ENCODE data around the gene SAPCD2.
A peak's percentile ranks its signal among the peaks of the same experiment; 100 is the strongest.

SAPCD2 gene

DNA sequence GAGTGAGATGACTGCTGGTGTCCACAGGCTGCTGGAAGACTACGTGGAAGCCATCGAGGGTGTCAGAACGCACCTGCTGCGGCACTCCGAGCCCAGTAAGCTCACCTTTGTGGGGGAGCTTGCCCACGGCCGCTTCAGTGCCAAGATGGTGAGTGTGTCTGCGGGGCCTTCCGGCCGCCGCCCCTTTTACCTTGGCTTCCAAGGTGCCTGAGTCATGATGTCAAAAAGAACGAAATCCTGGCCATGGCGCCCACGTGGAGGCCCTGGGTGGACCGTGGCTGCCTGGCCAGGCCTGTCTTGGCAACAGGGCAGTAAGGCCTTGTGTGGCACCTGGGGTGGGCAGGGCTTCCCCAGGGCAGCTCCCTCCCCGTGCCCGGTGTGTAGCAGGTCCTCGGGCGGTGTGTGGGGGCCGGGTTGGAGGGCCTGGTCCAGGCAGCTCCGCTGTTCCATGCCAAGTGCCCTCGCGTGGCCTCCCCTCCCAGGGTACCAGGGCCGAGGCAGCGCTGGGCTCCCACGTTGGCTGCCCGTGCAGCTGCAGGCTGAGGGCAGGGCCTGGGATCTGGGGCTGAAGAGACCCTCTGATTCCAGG is 36.4 kb upstream of the SAPCD2 start:
- no peak for DNase-seq

DNA sequence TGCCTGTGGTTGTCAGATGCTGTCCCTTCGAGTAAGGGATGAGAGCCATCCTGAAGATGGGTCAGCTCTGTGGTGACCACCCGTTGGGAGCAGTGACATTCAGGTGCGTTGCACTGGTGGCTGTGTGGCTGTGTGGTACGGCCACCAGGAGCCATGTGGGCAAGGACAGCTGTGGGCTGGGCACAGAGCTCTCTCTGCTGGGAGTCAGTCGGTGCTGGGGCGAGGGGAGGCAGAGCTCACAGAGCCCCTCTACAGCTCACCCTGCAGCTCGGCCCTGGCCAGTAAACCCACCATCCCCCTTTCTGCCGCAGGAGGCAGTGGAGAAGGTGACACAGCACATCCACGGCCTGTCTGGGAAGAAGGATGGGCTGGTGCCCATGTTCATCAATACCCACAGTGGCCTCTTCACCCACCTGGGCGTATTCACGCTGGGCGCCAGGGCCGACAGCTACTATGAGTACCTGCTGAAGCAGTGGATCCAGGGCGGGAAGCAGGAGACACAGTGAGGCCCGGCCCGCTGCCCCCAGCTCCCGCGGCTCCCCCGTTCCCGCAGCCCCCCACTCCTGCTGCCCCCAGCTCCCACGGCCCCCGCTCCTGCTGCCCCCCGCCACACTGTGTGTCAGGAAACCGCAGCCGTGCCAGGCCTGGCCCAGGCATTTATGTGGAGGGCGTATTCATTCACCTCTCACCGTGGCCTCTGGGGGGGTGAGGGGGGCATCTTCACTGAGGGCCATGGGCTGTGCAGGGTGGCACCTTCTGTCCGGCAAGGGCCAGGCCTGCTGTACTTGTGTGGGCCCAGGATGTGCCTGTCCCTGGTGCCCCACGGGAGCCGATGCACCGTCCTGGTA is 35.7 kb upstream of the SAPCD2 start:
- no peak for DNase-seq

DNA sequence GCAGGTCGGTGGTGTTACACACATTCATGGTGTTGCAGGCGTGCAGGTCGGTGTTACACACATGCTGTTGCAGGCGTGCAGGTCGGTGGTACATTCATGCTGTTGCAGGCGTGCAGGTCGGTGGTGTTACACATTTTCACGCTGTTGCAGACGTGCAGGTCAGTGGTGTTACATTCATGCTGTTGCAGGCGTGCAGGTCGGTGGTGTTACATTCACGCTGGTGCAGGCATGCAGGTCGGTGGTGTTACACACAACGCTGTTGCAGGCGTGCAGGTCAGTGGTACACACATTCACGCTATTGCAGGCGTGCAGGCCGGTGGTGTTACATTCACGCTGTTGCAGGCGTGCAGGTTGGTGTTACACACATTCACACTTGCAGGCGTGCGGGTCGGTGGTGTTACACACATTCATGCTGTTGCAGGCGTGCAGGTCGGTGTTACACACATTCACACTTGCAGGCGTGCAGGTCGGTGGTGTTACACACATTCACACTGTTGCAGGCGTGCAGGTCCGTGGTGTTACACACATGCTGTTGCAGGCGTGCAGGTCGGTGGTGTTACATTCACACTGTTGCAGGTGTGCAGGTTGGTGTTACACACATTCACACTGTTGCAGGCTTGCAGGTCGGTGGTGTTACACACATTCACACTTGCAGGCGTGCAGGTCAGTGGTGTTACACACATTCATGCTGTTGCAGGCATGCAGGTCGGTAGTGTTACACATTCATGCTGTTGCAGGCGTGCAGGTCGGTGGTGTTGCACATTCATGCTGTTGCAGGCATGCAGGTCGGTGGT is 33.0 kb upstream of the SAPCD2 start:
- DNase-seq, result no peak

DNA sequence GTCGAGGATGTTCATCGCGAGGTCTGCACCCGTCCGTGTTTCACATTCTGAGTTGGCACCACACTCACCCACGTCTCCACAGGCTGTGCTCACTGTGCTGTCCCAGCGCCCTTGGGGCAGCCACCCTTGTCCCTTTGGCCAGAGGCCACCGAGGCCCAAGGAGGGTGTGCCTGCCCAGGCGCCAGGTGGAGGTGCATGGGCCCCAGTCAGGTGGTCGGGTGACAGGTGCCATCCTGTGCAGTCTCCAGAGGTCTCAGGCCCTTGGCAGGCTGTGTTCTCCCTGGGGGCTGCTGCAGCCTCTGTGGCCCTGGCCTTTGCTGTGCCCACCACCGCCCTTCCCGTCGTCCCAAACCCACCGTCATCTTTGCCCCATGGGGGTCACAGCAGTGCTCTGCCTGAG is 28.9 kb upstream of the SAPCD2 start:
- DNase-seq, result no peak

DNA sequence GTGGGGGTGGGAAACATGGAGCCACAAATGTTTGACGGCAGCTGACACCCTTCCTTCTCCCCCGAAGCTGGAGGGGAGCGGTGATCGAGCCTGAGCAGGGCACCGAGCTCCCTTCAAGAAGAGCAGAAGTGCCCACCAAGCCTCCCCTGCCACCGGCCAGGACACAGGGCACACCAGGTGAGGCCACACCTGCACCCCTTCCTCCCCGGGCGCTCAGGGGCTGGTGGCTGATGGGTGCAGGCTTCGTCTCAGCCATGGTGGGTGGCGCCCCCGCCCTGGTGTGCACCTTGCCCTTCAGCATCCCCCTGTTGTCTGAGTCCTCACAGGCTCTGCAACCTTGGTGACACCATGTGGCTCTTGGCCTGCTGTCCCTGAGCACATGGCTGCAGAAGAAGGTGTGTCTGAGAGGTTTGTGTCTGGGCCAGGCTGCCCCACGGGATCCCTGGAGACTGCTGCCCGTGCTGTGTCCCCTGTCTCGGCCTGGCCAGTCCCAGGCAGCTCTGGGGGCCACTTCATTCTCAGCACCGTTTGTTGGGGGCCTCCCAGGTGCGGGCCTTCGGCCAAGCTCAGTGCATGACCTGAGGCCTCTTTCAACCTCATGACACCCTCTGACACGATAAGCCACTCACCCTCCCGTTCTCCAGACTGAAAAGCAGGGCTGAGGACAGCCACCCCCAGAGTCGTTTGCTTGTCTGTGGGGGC is 27.6 kb upstream of the SAPCD2 start:
- DNase-seq, result no peak

GRCh38 chr9:137096785-137097546 is 26.6 kb upstream of the SAPCD2 start:
- no peak for DNase-seq

- peak; percentile 90 for DNase-seq
These were observed 25.5 kb upstream of the SAPCD2 start for GRCh38 chr9:137095664-137096517.

DNA sequence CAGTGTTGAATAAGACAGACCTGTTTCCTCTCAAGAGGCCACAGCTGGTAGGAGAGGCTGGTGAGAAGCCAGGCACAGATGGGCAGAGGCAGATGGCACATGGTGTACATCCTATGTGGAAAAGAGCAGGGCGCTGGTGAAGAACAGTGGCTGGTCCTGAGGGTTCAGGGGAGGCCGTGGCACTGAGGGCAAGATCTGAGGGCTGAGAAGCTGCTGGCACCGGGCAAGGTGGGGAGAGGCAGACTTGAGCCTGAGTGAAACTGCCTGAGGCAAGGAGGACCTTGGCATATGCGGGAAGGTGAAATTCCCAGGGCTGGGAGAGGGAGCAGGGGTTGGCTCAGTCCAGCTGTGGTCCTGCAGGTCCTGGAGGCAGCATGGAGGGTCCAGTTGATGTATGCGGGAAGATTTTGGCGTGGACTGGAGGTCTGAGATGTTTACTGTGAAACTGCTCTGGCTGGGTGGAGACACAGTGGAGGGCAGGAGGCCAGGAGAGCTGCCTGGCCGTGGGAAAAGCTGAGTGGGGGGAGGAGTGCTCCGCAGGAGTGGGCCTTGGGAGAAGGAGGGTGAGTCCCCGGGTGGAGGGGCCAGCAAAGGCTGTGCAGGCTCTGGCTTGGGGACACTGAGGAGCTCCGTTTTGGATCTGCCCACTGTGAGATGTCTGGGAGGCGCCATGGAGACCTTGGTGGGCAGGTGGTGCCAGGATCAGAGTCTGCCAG is 19.0 kb upstream of the SAPCD2 start:
- DNase-seq, result no peak

DNA sequence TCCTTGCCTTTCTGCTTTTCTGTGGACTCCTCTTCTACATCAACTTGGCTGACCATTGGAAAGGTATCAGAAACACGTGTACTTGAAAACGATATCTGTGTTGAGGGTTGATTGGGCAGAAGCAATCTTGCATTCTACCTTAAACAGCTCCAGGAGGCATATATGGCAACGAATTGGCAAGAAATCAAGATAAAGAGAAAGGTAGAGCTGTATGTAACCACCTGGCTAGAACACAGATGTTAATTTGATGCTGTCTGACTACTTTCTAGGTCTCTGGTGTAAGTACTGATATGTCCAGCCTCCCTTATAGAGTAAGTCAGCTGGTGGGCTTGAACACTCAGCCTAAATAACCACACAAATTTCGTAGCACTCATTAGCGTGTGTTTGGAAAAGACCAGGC is 17.8 kb upstream of the SAPCD2 start:
- DNase-seq, result no peak

GRCh38 chr9:137087409-137087925 is 17.1 kb upstream of the SAPCD2 start:
- DNase-seq, result no peak

DNA sequence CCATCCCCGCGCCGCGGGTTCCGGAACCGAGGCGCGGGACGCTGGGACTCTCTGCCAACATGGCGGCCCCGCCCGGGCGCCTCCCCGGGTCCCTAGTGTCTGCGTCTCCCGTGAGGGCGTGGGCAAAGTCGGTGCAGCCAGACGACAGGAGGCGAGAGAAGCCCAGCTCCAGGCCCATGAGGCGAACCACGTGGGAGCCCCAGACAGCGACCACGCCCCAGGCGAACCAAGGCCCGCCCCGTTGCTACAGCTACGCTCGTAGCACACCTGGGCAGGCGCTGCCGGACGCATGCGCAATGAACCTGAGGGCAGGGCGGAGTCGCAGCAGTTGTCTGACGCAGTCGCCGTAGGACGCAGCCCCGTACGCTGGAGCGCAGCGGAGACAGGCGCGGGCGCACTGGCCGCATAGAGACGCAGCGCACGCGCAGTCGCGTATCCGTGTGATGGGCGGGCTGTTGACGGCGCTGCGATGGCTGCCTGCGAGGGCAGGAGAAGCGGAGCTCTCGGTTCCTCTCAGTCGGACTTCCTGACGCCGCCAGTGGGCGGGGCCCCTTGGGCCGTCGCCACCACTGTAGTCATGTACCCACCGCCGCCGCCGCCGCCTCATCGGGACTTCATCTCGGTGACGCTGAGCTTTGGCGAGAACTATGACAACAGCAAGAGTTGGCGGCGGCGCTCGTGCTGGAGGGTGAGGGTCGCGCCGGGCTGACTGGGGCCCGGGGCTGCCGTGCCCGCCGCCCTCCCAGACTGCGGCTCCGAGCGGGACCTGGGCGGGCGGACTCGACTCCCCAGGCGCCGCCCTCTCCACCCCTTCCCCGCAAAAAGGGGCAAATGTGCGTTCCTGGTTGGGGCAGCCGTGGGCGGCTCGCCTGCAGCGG is 16.4 kb upstream of the SAPCD2 start, which contains the start of gene MAN1B1:
TSS of gene MAN1B1 (plus strand) at position 455 of the 878 bp plus-strand sequence. CDS start at position 470, 15 bp downstream.
- peak; percentile 100 for DNase-seq

GRCh38 chr9:137085920-137086530 is 15.7 kb upstream of the SAPCD2 start:
- DNase-seq, result peak; percentile 27

DNA sequence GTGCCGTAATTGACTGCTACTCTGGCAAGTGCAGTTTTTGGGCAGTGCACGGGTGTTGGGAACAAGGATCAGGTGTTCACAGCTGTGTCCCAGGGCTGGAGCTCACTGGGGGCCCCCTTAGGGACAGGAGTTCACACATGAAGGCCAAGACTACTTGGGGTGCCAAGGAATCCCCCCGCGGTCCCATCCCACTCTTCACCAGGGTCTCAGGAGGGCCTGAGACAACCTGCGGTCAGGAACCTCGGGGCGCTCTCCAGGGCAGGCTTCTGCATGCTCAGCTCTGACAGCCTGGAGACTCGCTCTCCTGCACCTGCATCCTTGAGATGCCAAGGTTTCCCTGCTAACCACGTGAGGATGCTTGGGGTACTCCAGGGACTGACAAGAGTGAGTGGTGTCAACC is 14.2 kb upstream of the SAPCD2 start:
- DNase-seq, result no peak

GRCh38 chr9:137083394-137084004 is 13.1 kb upstream of the SAPCD2 start:
- no peak for DNase-seq

DNA sequence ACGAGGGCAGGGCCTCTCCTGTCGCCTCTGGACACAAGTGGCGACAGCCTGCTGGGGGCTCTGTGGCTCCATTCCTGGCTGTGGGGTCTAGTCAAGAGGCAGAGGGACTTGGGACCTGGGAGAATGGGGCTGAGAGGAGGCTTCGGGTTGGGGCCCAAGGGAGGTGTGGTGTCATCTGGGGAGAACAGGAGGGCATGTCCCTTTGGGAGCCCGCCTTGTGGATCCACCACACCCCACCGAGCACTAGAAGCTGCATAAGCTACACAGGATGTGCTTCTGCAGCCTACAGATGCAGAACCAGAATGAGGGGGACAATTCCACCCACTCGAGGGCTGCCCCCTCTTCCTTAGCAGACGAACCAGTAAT is 12.6 kb upstream of the SAPCD2 start:
- no peak for DNase-seq

- no peak for DNase-seq
These were observed 12.0 kb upstream of the SAPCD2 start for GRCh38 chr9:137082222-137082924.

DNA sequence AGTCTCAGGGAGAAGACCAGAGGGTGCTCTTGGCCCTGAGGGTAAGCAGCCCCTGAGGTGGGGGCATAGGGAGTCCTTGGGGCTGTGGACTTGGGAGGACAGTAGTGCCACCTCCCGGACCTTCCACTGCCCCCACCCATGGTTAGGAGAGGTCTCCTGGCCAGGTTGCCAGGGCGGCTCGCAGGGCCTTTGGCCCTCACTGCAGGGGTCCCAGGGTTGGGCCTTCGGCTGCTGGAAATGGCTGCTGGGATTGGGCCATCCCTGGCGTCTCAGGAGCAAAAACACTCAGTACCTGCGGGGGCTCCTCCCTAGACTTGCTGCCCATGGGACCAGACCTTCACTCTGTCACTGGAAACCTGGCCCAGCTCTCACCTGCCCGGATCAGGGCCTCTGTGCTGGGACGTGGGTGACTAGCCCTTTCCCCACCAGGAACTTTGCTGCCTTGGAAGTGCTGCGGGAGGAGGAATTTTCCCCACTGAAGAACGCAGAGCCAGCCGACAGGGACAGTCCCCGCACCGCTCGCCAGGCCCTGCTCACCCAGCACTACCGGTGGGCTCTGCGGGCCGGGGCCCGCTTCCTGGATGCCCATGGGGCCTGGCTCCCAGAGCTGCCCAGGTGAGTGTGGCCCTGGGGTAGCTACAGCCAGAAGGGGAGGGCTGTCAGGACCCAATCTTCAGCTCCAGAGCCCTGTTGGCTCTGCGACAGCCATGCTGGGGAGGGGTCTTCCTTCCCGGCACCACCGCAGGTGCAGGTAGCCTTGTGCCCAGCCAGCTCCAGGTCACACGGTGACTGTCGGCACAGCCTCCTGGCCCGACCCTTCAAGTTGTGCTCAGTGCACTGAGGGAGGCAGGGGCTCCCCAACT is 10.1 kb upstream of the SAPCD2 start:
- DNase-seq, result no peak

All from CD4-positive, alpha-beta T cell treated with Interleukin-17A for 4 hours (primary cell).